Neural cell (in vitro differentiated cells): Measurements from ENCODE around the gene DNHD1.

Source experiments
- POLR2AphosphoS5 ChIP-seq: IDR thresholded peaks from 2 replicates; pipeline ENCODE4 v1.6.1; 2012
- TF ChIP-seq, protein P1 (sequence below): fragments of 450-650 bp; IDR thresholded peaks from 2 replicates; pipeline ENCODE4 v1.5.1; 2014; ENCODE audit warnings: antibody characterized with exemption, mild to moderate bottlenecking, moderate library complexity; ENCODE audit not compliant: poor library complexity, severe bottlenecking

GRCh38 chr11:6594142-6594768, 97.2 kb downstream of the DNHD1 start:
- TF ChIP-seq POLR2AphosphoS5 = no peak
- TF ChIP-seq, protein P1, sequence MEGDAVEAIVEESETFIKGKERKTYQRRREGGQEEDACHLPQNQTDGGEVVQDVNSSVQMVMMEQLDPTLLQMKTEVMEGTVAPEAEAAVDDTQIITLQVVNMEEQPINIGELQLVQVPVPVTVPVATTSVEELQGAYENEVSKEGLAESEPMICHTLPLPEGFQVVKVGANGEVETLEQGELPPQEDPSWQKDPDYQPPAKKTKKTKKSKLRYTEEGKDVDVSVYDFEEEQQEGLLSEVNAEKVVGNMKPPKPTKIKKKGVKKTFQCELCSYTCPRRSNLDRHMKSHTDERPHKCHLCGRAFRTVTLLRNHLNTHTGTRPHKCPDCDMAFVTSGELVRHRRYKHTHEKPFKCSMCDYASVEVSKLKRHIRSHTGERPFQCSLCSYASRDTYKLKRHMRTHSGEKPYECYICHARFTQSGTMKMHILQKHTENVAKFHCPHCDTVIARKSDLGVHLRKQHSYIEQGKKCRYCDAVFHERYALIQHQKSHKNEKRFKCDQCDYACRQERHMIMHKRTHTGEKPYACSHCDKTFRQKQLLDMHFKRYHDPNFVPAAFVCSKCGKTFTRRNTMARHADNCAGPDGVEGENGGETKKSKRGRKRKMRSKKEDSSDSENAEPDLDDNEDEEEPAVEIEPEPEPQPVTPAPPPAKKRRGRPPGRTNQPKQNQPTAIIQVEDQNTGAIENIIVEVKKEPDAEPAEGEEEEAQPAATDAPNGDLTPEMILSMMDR = no peak
